Fibroblast of skin of right biceps (primary cell): ENCODE data around the gene STX18.
A peak's percentile ranks its signal among the peaks of the same experiment; 100 is the strongest.

ENCODE experiments used
- DNase-seq: peaks from one replicate; pipeline ENCODE4 v3.0.0-alpha.2; 2013

STX18 gene

DNA sequence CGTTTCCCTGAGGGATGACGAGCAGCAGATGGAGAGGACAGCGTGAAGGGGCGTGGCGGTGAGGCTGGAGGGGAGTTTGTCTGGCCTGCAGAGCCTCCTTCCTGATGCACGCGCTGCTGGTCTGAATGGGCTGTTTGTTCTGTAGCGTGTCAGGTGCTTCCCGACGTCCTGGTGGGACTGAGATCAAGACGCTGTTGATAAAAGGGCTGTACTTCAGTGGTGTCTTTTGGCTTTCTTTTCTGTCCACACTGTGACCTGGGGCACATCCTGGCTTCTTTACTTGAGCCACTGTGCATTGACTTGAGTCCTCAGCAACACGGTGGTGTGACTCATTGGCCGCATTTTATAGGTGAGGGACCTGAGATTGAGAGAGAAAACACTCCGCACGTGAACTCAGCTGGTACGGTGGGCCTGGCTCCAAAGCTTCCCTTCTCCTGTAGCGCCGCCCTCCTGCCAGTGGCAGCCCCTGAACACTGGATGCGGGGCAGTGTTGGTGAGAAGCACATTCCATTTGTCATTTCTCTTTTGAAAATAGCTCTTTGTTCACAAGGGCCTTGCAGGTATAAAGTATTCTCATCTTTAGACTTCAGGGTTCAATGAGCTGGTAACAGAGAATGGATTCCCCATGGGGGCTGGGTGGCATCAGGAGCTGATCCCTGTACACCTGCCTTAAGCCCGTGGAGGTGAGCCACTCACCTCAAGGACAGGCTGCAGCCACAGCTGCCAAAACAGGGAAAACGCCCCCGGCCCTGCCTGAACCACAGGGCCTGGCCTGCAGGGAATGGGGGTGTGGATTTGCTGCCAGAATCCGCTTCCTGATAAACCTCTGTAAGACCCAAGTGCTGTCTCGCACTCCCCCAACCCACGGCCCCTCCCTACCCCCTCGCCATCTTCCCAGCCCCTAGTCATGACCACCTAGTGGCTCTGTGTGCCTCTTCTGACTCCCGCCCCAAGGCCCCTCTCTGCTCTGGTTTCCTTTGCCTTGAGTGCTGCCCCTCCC lies 125.7 kb downstream of the STX18 start:
- DNase-seq: no peak

GRCh38 chr4:4415107-4415805 lies 126.6 kb downstream of the STX18 start:
- no peak for DNase-seq

DNA sequence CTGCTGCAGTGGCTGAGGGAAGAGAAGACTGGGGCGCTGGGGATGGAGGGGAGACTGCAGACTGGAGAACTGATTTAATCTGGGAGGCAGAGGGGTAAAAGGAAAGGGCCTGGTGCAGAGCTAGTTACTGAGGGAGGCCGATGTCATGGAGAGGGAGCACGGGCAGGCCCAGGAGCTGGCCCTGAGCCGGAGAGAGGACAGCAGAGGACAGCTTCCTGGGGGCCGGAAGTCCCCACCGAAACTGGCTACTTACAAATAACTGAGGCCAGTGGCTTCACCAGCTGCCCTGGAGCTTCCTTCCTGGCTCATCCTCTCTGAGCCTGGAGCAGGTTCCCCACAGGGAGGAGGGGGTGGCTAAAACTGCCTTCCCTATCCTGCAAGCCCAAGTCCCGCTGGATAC lies 128.0 kb downstream of the STX18 start:
- no peak for DNase-seq

DNA sequence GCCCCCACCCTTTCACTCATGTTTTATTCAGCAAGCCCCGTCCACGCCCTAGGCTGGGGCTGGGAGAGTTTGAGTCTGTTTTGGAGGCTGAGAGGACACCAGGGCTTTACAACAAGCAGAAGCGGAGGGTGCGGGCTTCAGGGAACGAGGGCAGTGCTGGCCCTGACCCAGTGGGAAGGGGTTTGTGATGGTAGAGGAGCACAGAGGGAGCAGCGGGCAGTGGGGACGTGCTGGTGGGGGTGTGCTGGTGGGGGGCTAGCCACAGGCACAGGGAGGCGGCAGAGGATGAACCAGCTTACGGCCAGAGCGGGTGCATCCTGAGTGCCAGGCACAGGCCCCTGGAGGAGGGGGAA lies 128.5 kb downstream of the STX18 start:
- DNase-seq: no peak

- no peak for DNase-seq
Measured at GRCh38 chr4:4412641-4413372, 129.0 kb downstream of the STX18 start.

DNA sequence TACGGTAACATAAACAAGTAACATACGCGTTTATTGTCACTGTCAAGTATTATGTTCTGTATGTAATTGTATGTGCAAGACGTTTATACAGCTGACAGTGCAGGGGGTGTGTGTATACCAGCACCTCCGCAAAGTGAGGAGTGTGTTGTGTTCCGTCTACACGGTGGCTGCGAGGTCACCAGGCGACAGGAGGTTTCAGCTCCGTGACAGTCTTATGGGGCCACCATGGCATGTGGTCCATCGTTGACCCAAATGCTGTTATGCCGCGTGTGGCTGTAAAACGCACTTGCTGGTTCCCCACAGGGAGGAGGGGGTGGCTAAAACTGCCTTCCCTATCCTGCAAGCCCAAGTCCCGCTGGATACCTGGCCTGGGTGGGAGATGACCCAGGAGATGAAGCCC lies 129.9 kb downstream of the STX18 start:
- DNase-seq: no peak

- DNase-seq: no peak
Measured at GRCh38 chr4:4410271-4410670, 131.6 kb downstream of the STX18 start.

- no peak for DNase-seq
Measured at GRCh38 chr4:4409416-4410115, 132.3 kb downstream of the STX18 start.

DNA sequence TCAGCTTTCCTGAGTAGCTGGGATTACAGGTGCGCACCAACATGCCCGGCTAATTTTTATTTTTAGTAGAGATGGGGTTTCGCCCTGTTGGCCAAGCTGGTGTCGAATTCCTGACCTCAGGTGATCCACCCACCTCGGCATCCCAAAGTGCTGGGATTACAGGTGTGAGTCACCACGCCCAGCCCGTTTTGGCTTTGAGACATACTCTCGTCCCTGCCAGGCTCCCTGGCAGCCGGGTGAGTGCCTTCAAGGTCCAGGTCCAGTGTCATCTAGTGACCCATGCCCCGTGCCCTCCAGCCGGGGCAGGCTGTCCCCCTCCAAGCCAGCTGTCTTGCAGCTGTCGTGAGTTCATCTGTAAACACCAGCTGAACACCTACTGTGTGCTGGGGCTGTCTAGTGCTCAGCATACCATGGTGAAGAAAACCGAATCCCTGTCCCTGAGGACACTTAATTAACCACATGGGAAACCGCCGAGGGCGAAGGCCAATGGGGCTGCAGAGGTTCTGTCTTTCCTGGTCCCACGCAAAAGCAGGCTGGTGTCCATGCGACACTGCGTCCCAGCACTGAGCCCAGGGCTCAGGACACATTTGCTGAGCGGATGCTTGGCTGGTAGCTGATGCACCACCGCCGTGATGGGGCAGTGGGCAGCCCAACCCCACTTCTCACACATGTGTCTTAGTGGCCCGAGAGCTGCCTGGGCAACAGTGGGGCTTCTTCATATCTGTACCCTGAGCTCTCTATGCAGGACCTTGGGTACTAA lies 133.1 kb downstream of the STX18 start:
- DNase-seq: no peak

DNA sequence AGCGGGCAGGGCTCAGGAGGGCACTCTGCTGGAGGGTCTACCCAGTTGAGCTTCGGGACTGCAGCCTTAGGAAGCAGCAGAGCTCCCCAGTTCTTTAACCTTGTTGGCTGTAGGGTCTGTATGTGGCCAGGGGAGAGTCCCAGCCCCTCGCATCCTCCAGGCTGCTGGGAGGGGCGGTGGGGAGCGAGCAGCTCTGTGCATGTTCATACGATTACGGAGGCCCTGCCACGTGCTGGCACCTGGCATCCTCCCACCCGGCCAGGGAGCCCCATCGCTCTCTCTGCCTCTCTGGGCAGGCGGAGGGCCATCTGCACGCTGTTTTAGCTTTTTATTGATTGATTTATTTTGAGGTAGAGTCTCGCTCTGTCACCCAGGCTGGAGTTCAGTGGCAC lies 133.7 kb downstream of the STX18 start:
- DNase-seq: no peak

GRCh38 chr4:4407299-4408131 lies 134.3 kb downstream of the STX18 start:
- DNase-seq: no peak

- no peak for DNase-seq
Measured at GRCh38 chr4:4406455-4407298, 135.2 kb downstream of the STX18 start.

- no peak for DNase-seq
Measured at GRCh38 chr4:4405358-4405962, 136.4 kb downstream of the STX18 start.

DNA sequence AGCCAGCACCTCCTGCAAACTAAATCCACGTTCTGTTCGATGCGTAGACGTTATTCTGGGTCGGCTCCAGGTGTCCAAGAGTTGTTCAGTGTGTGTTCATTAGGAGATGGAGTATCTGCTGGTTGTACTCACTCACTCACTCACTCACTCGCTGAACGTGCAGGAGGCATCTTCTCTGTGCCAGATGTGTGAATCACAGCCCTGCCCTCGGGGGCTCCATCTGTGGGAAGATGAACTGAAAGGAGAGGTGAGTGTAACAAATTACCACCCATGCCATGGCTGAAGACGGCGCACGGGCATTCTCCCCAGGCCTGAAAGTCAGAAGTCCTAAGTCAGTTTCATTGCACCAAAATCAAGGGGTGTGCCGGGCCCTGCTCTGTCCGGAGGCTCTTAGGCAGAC lies 138.9 kb downstream of the STX18 start:
- DNase-seq: no peak

- DNase-seq: no peak
Measured at GRCh38 chr4:4401036-4401435, 140.8 kb downstream of the STX18 start.

GRCh38 chr4:4398430-4398829 lies 143.4 kb downstream of the STX18 start:
- DNase-seq: no peak

GRCh38 chr4:4397441-4397819 lies 144.4 kb downstream of the STX18 start:
- no peak for DNase-seq

DNA sequence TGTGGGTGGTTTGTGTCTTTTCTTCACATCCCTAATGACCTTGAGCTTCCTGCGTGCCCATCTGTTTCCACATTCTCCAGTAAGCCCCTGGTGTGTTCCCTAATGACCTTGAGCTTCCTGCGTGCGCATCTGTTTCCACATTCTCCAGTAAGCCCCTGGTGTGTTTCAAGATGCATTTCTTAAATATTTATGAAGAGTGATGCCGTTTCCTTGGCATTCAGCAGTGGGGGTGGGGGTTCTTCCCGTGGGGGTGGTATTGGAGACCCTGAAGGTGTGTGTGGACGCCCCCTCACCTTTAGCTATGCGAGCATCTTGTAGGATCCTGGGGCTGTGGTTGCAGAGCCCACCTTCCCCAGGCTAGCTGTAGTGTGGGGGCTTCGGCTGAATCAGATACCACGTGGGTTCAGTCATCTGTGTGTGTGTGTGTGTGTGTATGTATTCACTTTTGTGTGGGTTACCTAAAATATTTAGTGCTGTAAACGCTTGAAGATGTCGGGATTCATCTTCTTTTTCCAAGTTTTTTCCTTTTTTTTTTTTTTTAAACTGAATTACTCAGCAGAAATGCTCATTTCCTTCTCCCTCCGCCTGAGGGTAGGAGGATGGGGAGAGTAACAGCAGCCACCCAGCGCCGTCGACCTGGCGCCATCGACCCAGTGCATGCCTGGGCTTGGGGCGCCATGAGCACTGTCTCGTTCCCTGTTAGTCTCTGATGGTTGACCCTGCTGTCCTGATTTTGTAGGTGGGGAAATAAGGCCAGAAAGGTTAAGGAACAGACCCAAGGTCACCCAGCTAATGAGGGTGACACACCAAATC lies 145.0 kb downstream of the STX18 start:
- DNase-seq: peak; percentile 32
